ENCODE results near the gene ADCY10.

- TF ChIP-seq GATA2 (IDR thresholded peaks at IDR 0.05; ENCODE audit: low read depth, low read length) (no peak), GATA3 (IDR thresholded peaks at IDR 0.05; ENCODE audit: low read depth, low read length) (no peak)
Observed at GRCh38 chr1:167871331-167871730, 42.6 kb downstream of the ADCY10 start.
